Hematopoietic multipotent progenitor cell treated with erythropoietin and hydrocortisone succinate and interleukin-3 and kit ligand, for 8 days (in vitro differentiated cells): ENCODE results near the gene CBARP.

Source experiments
- DNase-seq: peaks from one replicate; pipeline ENCODE4 v3.0.0-alpha.2; 2015

Gene CBARP

DNA sequence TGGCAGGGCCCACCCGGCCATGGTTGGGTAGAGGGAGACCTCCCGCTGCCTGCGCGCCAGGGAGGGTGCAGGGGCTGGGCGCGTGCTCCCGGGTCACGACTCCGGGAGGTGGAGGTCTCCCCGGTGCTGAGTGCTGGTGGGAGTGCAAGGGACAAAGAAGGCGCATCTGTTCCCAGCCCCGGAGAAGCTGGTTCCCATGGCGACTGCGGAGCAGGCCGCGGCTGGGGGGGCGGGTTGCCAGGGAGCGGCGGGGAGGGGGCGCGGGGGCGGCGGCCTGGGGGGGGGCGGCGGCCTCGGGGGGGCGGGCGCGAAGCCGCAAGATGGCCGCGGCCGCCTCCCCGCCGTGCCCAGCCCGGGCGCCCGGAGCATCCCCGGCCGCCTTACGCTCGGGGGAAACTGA is 1.2 kb downstream of the CBARP start:
- no peak for DNase-seq

DNA sequence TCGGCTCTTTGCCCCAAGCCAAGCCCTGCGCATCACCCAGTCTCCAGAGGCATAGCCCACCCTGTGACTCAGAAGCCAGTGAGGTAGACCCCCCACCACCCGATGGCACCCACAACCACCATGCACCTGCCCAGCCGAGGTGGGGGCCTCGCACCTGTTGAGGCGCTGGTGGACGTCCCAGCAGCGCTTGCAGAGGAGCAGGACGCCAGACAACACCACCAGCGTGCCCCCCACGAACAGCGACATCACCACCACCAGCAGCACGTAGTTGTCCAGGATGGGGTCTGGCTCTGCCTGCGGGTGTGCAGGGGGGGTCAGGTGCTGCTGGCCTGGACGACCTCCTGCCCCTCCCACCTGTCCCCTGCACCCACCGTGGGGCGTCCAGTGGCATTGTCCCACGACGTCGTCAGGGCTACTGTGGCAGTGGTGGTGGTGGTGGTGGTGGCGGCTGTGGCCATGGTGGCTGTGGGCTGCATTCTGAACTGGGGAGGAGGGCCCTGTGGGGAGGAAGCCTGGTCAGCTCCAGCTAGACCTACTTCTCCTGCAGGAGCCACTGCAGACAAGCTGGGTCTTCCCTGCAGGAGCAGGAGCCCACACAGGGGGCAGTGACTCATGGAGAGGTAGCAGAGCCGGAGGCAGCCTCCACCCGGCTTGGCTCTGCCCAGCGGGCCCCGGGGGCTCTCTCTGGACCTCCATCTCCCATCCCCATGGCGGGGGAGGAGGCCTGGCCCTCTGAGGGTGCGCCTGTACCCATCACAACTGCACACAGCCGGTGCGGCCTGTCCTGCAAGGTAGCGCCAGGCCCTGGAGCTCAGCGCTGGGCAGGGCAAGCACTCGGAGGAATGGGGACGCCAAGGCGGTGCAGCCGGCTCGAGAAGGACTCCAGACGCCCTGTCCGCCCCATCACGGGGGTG is 1.9 kb downstream of the CBARP start:
- DNase-seq, result no peak

DNA sequence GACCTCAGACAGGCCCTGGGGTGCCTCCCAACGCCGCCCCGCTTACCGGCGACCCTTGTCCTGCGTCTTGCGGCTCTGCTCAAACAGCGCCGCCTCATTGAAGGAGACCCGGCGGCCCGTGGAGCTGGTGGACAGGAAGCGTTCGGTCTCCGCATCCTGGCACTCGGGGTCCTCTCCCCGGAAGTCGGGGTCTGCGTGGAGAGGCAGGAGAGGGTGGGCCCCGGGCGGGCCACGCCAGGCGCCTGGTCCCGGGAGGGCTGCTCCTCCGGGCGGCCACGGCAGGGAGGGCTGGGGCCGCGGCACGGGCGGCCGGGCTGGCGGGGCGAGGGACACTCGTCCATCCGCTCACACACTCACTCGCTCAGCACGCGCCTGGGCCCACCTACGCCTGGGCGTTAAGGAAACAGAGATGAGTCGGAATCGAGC is 2.8 kb downstream of the CBARP start:
- DNase-seq, result no peak

DNA sequence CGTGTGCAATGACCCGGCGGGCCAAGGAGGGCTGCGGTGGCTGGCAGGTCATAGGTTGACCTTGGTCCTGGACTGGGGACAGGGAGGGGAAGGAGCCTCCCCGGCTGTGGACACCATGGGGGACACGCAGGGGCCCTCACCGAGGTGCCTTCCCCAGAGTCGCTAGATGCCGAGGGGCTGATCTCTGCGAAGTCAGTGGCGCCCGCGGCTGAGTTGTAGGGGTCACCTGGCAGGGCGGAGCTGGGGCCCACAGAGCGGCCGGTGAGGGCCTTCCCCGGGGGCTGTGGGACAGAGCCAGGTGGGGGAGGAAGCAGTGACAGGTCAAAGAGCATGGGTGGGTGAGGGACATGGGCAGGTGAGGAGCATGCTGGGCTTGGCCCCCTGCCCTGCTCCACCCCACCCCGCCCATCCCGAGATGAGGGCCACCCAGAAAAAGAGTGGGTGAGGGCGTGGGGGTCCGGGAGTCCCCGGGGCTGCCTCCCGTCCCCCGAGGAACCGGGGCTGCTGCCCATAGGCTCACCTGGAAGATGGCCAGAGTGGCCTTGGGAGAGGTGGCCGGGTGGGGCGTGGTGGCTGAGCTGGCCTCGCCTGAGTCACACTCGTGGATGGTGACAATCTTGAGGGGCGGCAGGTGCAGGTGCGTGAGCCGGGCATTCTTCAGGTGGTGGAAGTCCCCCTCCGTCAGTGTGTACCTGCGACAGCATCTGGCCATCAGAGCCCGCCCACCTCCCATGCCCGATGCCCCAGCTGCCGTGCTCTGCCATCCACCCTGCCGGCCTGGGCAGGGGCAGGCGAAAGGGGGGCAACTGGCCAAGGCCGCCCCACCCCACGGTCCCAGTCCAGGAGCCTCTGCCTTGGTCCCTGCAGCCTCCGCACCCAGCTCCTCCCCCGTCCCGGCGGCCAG is 3.5 kb downstream of the CBARP start:
- DNase-seq, result no peak

DNA sequence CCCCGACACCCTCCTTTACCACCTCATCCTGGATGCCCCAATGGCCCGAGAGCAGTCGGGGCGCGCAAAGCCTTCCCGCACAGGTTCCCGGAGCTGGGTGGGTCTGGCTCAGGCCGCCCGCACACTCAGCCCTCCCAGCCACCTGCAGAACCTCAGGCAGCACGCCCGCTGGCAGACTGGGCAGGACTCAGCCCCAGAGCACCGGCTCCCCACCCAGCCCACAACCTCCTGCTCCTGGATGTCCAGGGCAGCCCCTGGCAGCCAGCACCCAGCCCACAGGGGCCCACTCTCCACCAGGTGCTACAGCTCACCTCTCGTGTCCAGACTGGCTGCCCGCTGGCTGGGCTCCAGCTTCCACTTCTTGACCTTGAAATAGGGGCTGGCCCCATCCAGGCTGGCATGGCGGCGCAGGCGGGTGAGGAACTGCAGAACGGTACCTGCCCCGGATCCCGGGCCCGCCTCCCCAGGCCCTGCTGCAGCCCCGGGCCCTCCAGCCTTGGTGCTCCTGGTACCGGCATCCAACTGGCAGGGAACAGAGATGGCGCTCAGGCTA is 4.6 kb downstream of the CBARP start:
- DNase-seq, result no peak

DNA sequence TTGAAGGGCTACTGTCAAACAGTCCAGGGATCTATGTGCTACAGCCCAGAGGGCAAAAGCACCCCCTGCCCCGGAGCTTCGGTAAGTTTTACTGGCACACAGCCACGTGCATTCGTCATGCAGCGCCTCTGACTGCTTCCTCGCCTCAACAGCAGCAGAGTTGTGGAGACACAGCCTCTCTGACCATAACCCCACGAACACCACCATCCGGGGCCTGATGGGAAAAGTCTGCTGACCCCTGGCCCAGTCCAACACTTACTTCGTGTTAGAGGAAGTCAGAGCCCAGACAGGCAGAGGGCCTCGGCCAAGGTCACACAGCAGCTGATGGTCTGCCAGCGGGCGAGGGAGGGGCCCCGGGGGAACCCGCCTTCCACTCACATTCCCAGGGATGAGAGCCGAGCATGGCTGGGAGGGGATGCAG is 5.1 kb downstream of the CBARP start:
- DNase-seq, result no peak

DNA sequence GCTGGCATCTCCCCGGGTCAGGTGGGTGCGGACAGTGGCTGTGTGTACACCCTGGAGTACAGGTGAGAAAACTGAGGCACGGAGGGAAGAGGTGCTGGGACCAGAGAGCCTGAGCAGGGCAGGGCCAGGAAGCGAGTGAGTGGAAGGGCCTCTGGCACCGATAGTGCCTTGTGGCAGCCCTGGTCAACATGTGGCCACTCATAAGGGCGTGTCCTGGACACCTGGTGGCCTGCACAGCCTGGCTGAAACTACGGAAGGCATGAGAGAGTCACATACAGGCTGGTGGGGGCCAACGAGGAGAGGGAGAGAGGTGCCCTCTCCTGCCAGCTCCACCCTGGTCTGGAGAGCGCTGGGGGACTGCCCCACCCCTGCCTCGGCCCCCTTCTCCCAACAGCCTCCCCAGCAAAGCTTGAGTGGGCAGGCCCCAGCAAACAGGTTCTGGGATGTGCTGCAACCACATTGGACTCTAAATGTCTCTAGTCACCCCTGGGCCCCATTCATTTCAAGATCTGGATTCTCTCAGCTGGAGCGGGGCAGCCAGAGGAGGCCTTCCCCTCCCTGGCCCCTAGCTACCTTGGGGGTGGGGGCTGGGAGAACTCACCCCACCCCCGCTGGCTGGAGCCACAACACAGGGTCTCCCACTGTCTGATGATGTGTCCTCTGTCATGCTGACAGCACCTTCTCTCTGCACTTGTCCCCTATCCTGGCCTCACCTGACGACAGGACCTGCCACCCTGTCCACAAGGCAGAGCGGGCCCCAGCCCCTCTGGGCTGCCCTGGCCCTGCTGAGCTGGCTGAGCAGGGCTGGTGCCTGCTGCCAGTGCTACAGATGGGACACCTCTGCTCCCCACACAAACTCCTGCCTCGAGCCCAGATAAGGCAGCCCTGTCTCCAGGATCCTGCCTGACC is 5.8 kb downstream of the CBARP start:
- DNase-seq, result no peak

DNA sequence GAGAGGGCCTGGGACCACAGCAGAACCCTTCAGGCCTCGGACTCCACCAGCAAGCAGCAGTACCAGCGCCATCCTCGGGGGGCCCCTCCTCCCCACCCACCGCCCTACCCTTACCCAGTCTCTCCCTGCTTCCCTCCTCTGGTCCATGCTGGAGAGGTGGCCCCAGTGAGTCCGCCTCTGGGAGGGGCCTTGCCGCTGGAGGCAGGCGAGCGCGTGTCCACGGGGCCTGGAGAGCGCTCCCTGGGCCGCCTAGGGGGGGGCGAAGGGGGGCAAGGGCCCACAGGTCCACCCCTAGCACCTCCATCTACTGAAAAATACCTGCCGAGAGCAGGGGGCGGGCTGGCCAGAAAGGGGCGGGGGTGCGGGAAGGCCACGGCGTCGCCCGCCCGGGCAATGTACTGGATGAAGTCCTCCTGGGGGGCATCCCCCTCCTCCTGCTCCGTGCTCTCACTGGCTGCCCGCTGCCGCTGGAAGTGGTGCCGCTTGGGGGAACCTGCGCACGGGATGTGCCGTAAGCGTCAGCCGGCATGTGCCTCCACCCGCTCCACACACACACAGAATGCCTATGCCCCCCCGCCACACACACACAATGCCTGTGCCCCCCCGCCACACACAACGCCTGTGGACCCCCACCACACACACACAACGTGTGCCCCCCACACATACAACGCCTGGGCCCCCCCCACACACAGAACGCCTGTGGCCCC is 6.9 kb downstream of the CBARP start:
- no peak for DNase-seq

DNA sequence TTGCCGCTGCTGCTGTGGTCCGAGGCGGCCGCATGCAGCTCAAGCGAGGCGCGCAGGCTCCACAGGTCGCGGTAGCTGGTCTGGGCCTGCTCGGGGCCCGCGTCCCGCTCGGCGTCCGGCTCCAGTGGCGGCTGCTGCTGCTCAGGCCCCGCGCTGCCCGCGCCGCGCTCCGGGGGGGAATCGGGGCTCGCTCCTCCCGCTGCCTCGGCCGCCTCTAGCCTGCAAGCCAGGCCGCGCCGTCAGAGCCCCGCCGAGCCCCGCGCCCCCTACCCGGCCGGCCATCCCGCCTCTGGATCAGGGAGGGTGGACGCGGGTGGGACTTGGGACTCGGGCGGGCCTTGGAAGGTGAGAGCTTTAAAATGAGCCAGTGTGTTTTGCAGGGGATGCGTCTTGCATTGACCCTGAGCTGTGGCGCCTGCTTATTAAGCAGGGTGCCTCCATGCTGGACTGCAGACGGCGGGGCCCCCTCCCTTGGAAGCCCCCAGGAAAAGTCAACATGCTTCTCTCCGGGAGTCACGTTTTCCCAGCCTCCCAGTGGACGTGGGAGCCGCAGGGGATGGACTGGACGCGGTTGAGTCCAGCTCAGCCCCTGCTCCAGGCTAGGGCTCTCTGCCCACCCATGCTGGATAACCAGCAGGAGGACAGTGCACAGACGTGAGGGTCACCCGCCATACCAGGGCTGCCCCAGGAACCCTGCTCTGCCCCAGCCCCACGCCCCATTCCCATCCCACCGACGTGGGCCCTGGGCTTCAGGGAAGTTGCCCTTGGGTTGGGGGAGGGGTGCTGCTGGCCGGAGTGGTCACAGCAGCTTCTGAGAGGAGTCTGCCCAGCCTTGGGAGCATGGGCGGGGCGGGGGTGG is 7.7 kb downstream of the CBARP start:
- no peak for DNase-seq

DNA sequence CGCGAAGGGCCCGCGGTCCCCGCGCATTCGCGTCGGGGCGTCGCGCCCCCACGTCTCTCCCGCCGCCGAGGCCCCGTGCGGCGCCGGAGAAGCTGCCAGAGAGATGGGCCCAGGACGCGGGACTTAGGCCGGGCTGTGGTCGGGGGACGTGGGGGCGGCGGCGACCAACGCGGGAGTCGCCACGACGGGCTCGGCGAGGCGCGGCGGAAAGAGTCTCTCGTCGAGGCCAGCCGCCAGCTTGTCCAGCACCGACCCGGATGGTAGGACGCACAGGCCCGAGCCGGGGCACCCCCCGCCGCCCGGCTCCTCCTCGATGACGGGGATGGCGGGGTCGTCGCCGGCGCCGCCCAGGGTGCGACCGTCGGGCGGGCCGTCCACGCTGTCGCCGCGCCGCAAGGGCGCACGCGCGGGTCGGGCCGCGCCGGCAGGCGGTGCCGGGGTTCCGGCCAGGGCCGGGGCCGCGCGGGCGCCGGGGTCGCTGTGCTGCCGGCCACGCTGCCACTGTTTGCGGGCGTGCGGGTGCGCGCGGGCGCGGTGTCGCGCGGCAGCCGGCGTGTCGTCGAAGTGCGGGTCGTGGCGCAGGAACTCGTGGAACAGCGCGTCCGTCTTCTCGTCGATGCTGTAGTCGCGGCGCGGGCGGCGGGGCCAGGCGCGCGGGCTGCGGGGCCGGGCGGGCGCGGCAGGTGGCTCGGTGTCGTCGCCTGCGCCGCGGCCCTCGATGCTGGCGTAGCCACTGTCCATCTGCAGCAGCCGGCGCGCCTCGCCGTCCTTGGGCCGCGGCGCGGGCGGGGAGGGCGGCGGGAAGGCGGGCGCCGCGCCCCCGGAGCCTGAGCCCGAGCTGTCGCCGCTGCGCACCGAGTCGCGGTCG is 8.5 kb downstream of the CBARP start:
- DNase-seq, result no peak

DNA sequence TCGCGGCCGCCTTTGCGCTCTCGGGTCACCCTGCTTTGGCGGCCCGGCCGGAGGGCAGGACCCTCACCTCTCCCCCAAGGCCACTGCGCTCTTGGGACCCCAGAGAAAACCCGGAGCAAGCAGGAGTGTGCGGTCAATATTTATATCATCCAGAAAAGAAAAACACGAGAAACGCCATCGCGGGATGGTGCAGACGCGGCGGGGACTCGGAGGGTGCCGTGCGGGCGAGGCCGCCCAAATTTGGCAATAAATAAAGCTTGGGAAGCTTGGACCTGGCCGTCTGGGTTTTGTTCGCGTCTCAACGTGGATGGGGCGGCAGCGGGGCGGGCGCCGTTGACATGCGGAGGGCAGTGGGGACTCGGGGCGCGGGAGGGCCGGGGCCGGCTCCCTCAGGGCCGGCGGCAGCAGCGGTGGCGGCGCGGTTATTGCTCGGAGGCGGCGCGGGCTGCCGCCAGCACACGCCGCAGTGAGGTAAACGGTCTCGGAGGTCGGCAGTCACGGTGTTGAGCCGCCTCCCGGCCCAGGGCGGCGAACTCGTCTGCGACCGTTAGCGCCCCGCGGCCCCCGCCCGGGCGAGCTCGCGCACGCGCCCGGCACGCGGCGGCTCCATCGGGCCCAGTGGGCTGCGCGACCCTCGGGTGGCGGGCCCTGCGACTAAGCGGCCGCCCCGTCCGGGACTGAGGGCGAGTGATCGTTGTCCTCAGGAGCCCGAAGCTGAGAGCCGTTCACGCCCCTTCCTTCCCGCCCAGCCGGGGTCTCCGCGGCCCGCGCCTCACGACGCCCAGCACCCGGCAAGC is 9.4 kb downstream of the CBARP start:
- DNase-seq, result no peak

DNA sequence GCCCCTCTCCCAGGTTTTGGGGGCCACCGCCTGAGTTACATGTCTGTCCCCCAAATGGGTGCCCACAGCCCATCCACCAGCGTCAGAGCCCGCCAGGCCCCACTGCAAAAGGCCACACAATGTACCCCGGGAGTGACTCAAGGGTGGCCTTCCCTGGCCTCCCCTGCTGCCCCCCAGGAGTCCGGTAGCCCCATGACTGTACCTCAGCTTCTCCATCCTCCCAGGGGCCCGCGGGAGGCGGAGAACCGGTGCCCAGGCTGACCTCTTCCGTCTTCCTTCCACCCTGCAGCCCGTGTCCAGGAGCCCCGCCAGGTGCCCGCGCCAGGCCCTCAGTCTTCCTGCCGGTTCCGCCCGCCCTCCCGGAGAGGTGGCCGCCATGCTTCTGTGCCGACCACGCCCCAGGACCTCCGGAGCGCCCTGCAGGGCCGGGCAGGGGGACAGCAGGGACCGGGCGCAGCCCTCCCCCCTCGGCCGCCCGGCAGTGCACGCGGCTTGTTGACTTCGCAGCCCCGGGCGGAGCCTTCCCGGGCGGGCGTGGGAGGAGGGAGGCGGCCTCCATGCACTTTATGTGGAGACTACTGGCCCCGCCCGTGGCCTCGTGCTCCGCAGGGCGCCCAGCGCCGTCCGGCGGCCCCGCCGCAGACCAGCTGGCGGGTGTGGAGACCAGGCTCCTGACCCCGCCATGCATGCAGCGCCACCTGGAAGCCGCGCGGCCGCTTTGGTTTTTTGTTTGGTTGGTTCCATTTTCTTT is 10.3 kb downstream of the CBARP start:
- no peak for DNase-seq

DNA sequence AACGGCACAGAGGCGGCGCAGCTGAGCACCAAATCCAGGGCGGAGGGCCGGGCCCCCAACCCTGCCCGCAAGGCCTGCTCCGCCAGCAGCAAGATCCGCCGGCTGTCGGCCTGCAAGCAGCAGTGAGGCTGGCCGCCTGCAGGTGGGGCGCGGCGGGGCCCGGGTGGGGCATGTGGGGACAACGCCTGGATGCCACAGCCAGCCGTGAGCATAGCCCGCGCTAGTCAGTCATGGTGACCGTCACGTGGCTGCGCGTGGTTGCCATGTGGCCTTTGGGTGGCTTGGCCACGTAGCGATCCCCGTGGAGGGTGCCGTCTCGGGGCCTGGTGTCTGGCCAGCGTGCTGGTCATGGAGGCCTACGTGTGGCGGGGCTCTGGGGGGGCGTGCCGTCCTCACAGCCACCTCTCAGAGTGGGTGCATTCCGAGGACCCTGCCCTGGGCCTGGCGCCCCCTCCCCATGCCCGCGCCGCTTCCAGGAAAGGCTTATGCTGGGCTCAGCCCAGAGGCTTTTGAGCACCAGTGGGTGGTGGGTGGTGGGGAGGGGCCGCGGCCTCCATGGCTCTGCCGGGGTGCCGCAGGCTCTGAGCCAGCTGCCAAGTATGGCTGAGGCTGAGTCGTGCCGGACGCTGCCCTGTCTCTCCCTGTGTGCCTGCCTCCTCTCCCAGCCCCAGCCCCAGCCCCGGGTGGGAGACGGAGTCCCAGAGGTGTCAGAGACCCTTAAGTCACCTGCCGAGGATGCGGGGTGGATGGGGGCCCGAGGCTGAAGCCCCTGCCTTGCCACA is 11.1 kb downstream of the CBARP start:
- DNase-seq, result no peak

DNA sequence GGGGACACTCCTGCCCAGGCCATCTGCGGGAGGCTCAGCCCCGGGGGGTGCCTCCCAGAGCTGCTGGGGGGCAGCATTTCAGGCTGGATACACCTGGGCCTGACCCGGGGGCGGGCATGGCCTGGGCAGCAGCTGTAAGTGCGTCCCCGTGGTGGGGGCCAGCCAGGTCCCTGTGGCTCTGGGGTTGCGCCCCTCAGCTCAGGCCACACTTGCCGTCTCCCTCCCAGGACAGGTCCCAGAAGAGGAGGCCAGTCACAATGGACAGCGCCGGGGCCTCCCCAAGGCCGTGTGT is 11.6 kb downstream of the CBARP start:
- DNase-seq, result no peak

DNA sequence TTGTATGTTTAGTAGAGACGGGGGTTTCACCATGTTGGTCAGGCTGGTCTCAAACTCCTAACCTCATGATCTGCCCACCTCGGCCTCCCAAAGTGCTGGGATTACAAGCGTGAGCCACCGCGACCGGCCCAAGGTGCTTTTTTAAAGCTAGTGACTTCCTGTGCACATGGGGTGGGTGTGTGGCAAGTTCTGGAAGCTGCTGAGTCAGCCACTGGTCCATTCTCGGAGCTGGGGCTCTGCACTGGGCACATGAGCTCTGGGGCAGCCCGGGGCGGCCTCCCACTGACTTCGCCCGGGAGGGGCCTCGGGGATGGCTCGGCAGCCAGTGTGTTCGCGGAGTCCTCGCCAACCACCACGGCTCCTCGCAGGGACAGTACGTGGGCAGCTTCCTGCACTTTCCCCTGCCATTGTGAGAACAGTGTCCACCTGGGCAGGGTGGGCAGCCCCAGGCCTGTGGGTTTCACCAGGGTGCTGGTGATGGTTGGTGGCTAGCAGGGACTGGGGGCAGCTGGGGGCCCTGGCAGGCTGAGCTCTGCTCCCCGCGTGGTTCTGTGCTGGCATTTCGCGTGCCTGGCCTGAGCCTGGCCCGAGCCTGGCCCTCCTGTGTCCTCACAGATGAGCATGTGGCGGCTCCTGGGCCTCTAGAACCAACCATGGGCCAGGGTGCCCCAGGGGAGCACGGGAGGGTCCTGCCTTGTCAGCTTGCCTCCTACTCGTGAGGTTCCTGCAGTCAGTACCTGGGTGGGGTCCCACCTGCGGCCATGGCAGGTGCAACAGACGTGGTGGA is 12.2 kb downstream of the CBARP start:
- no peak for DNase-seq

DNA sequence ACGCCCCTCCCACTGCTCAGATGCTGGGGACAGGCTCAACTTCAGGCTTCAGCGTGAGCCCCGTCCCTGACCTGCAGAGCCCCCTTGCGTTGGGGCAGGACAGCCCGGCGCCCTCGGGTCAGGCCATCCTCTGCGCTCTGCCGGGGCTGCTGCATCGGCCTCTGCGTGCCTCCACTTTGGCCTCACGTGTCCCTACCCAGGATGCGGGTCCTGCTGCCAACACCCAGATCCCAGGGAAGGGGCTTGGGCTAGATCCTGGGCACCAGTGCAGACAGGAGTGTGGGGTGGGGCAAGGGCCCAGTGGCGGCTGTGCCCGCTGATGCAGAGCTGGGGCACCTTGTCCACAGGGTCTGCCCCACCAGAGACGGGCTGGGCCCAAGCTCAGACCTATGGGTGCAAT is 13.0 kb downstream of the CBARP start:
- no peak for DNase-seq
